B cell (primary cell): ENCODE measurements around the gene SORL1. TPM values are rescaled to one million over a fixed set of nuclear protein-coding genes. Genes with fewer than 3 reads are reported as not detected.

ENCODE experiments used
- ATAC-seq: fragments of 200-7000 bp; cut with Tn5 transposase; one replicate; pipeline ENCODE4 v1.10.0; 2021; ENCODE audit warnings: low read depth, mild to moderate bottlenecking, moderate number of reproducible peaks, moderate library complexity
- CTCF ChIA-PET: fragments of 350-600 bp; sonication (Branson Sonifier 250); formaldehyde crosslinking; loops from one replicate; lab custom pipeline; 2021; ENCODE audit warnings: antibody characterized with exemption, inconsistent platforms; lab: Charles Lee
- POLR2A ChIA-PET: fragments of 350-600 bp; sonication (Branson Sonifier 250); formaldehyde crosslinking; loops from one replicate; lab custom pipeline; 2021; ENCODE audit warnings: antibody characterized with exemption; lab: Charles Lee
- DNase-seq: peaks from one replicate; pipeline ENCODE4 v3.0.0; 2013
- H2AFZ ChIP-seq: 2 replicates; pipeline ENCODE4 v1.6.1; 2012; ENCODE audit warnings: mild to moderate bottlenecking, low read depth, low read length; ENCODE audit not compliant: insufficient read depth, poor library complexity, severe bottlenecking
- H3K27ac ChIP-seq, 2 donors: 1 replicate in 1 of 2; 2 replicates in 1 of 2; pipeline ENCODE4 v1.5.1; 2012 to 2013; ENCODE audit warnings: low read length in 2 of 2, mild to moderate bottlenecking in 2 of 2, moderate library complexity in 1 of 2
- H3K27me3 ChIP-seq, 4 experiments: fragments of 200-600 bp in 1 of 4; sonication (generic) in 1 of 4; replicated peaks in 1 of 4; 1 replicate in 2 of 4; 2 replicates in 2 of 4; pipeline versions ENCODE4 v1.6.1 to v1.7.0; 2013 to 2016; ENCODE audit warnings: low read length in 3 of 4, mild to moderate bottlenecking in 2 of 4, mixed read lengths in 1 of 4, moderate library complexity in 1 of 4; ENCODE audit not compliant: insufficient read depth in 4 of 4, control insufficient read depth in 3 of 4; ENCODE audit errors: control extremely low read depth in 1 of 4
- H3K36me3 ChIP-seq, 2 experiments: replicated peaks in 1 of 2; 1 replicate in 1 of 2; 2 replicates in 1 of 2; pipeline versions ENCODE4 v1.6.1 to v1.7.1; 2013; ENCODE audit warnings: low read length in 1 of 2; ENCODE audit not compliant: insufficient read depth in 2 of 2, control insufficient read depth in 1 of 2; ENCODE audit errors: control extremely low read depth in 1 of 2, extremely low read depth in 1 of 2
- H3K4me1 ChIP-seq, 2 donors: fragments of 200-600 bp in 1 of 2; sonication (generic) in 1 of 2; 1 replicate in 1 of 2; 2 replicates in 1 of 2; pipeline versions ENCODE4 v1.5.1 to v1.6.1; 2013 to 2017; ENCODE audit warnings: low read length in 2 of 2; ENCODE audit not compliant: control insufficient read depth in 2 of 2, insufficient read depth in 2 of 2
- H3K4me2 ChIP-seq: replicated peaks from 2 replicates; pipeline ENCODE3; 2012; ENCODE audit warnings: mild to moderate bottlenecking, low read depth, low read length; ENCODE audit not compliant: poor library complexity, severe bottlenecking
- H3K4me3 ChIP-seq, 5 experiments: fragments of 200-600 bp in 1 of 5; sonication (generic) in 1 of 5; 1 replicate in 3 of 5; 2 replicates in 2 of 5; pipeline versions ENCODE4 v1.5.1 to v1.7.0; 2011 to 2016; ENCODE audit warnings: low read length in 4 of 5, mild to moderate bottlenecking in 4 of 5, low read depth in 2 of 5, control low read depth in 1 of 5, moderate library complexity in 1 of 5; ENCODE audit not compliant: insufficient read depth in 1 of 5; ENCODE audit errors: control extremely low read depth in 1 of 5, extremely low read depth in 1 of 5
- H3K79me2 ChIP-seq: fragments of 200-600 bp; sonication (generic); one replicate; pipeline ENCODE4 v1.6.0; 2016; ENCODE audit warnings: low read length; ENCODE audit not compliant: control insufficient read depth, insufficient read depth
- H3K9ac ChIP-seq: fragments of 200-600 bp; sonication (generic); 2 replicates; pipeline ENCODE4 v1.6.1; 2017; ENCODE audit warnings: mild to moderate bottlenecking, low read length, moderate library complexity
- H3K9me3 ChIP-seq, 3 donors: one replicate each; pipeline versions ENCODE4 v1.6.1 to v1.7.1; 2013; ENCODE audit warnings: low read length in 2 of 3; ENCODE audit not compliant: control insufficient read depth in 2 of 3, insufficient read depth in 1 of 3; ENCODE audit errors: control extremely low read depth in 1 of 3
- H4K20me1 ChIP-seq: 2 replicates; pipeline ENCODE4 v1.6.0; 2012; ENCODE audit warnings: mild to moderate bottlenecking, low read length; ENCODE audit not compliant: insufficient read depth, control insufficient read depth, poor library complexity, severe bottlenecking
- H3K27ac Mint-ChIP-seq: one replicate; pipeline ENCODE4 v1.8.0; 2021; ENCODE audit warnings: mixed read lengths
- H3K27me3 Mint-ChIP-seq: one replicate; pipeline ENCODE4 v1.8.0; 2021; ENCODE audit warnings: mixed read lengths
- H3K4me1 Mint-ChIP-seq: one replicate; pipeline ENCODE4 v1.8.0; 2021; ENCODE audit warnings: mixed read lengths
- H3K4me3 Mint-ChIP-seq: one replicate; pipeline ENCODE4 v1.8.0; 2021; ENCODE audit warnings: mixed read lengths
- H3K9me3 Mint-ChIP-seq: one replicate; pipeline ENCODE4 v1.8.0; 2022; ENCODE audit warnings: mixed read lengths; ENCODE audit not compliant: insufficient read depth
- EZH2 ChIP-seq: IDR thresholded peaks from 2 replicates; pipeline ENCODE4 v1.6.1; 2012; ENCODE audit warnings: borderline replicate concordance, low read depth, mild to moderate bottlenecking, moderate library complexity, low read length; ENCODE audit not compliant: insufficient read depth, poor library complexity, severe bottlenecking
- WGBS: methylation state at CpG from one replicate; pipeline ENCODE4 v1.1.5; 2013; ENCODE audit warnings: missing lambda C conversion rate; ENCODE audit not compliant: insufficient coverage; 5-methylcytosine and 5-hydroxymethylcytosine counted together
- intact Hi-C: fragments of 100-400 bp; cut with micrococcal nuclease; formaldehyde crosslinking; loops from one replicate; pipeline ENCODE4 v1.10.0; 2022
- polyA plus RNA-seq: library from polyadenylated mRNA; depleted of rRNA; stranded (reverse); fragments of >200 nt; gene quantifications from 2 replicates; pipeline ENCODE4 v1.2.3, GENCODE V29; 2012
- total RNA-seq, 2 donors: library from RNA; stranded (reverse); fragments of 120-200 nt in 1 of 2; gene quantifications; 1 replicate in 1 of 2; 2 replicates in 1 of 2; pipeline versions ENCODE4 v1.2.3 to v1.2.4, GENCODE V29; 2013 to 2022
- TF ChIP-seq, protein P1 (sequence below): fragments of 200-600 bp; IDR thresholded peaks from one replicate; pipeline ENCODE4 v1.8.0; 2022; ENCODE audit warnings: antibody characterized with exemption, mild to moderate bottlenecking

SORL1 gene
- total and polyA plus RNA-seq, 2 donors (not counting 1 experiment from before 2014, with no cell fraction given): 13.0 to 396 TPM

DNA sequence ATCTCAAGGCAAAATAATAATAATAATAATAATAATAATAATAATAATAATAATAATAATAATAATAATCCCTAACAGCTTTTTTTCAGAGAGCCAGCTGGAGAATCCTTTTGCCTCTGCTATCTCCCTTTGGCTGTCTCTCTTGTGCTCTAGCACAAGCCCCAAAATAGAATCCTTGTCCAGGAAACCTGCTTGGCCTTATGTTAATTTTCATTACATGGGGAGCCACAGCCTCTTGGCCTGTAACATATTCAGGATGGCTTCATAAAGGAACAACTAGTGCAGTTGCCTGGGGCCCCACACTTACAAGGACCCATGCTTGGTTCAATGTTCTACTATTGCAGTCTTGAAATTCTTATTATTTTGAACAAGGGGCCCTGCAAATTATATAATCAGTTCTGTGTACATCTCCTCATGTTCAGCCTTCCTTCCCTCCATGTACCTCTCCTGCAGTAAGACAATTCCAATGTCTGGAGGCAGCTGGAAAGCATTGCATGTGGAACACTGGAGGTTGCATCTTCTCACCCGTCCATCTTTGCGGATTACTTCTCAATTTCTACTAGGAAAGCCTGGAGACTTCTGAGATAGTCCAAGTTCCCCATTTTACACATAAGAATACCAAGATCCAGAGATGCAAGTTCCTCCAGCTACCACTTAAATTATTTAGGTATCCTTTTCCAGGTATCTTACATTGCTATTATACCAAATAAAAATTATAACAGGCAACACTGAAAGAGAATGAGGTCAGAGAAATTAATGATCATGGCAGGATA lies 37.8 kb upstream of the SORL1 start:
- H3K4me3 Mint-ChIP-seq: no peak overlapping the region
- no peak overlapping the region for H3K4me2 ChIP-seq
- POLR2A ChIA-PET: interaction anchor here (0.6 kb wide), 1 partner anchor 15 kb away, joined by 3 read pairs; no protein-coding TSS in a partner anchor
- no peak for TF ChIP-seq EZH2
- TF ChIP-seq, protein P1, sequence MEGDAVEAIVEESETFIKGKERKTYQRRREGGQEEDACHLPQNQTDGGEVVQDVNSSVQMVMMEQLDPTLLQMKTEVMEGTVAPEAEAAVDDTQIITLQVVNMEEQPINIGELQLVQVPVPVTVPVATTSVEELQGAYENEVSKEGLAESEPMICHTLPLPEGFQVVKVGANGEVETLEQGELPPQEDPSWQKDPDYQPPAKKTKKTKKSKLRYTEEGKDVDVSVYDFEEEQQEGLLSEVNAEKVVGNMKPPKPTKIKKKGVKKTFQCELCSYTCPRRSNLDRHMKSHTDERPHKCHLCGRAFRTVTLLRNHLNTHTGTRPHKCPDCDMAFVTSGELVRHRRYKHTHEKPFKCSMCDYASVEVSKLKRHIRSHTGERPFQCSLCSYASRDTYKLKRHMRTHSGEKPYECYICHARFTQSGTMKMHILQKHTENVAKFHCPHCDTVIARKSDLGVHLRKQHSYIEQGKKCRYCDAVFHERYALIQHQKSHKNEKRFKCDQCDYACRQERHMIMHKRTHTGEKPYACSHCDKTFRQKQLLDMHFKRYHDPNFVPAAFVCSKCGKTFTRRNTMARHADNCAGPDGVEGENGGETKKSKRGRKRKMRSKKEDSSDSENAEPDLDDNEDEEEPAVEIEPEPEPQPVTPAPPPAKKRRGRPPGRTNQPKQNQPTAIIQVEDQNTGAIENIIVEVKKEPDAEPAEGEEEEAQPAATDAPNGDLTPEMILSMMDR: no peak
- H3K27ac ChIP-seq: no peak overlapping the region
- no peak overlapping the region for H3K27ac Mint-ChIP-seq
- H3K79me2 ChIP-seq: no peaks in the 10 kb centered on the region
- peaks cover 24% of the 10 kb centered on the region for H3K4me1 Mint-ChIP-seq
- no peak overlapping the region for H3K4me3 ChIP-seq
- intact Hi-C loops: no loop called here
- H3K9ac ChIP-seq: no peak overlapping the region
- peaks cover 20 to 24% of the 10 kb centered on the region in 2 donors for H3K4me1 ChIP-seq
- 100% methylated on average over 2 of the region's 2 CpGs for WGBS
- DNase-seq: no peak
- no peaks in the 10 kb centered on the region for H3K27me3 ChIP-seq
- CTCF ChIA-PET: interaction anchor here (0.7 to 1.9 kb wide), 5 partner anchors 9 to 78 kb away, joined by 3 to 4 read pairs (median 3); no protein-coding TSS in a partner anchor
- no peaks in the 10 kb centered on the region for H3K9me3 Mint-ChIP-seq
- no peaks in the 10 kb centered on the region for H3K36me3 ChIP-seq
- peaks cover 0 to 5% (median 0%) of the 10 kb centered on the region in 3 donors for H3K9me3 ChIP-seq
- ATAC-seq: no peak
- no peaks in the 10 kb centered on the region for H3K27me3 Mint-ChIP-seq
- no peaks in the 10 kb centered on the region for H4K20me1 ChIP-seq
- no peak overlapping the region for H2AFZ ChIP-seq

DNA sequence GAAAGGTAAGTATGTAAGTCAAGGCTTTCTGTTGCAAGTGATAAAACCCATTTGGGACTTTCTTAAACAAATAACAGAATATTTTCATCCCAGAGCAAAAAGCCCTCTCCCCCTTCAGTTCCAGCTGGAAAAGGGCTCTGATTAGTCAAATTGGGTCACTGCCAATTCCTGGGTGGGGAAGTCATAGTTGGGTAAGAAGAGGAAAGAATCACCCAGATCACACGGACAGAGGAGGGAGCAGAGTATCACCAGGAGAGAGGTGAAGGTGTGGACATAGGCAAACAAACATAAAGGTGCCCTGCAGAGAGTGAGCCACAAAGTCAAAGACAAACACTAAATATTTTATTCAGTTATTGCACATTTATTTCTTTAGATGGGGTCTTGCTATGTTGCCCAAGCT lies 36.3 kb upstream of the SORL1 start:
- CTCF ChIA-PET: interaction anchor here (1.4 to 1.9 kb wide), 2 partner anchors 10 to 79 kb away, joined by 3 to 4 read pairs; no protein-coding TSS in a partner anchor
- Histone ChIP-seq H3K27me3 (no peaks in the 10 kb centered on the region), H3K27ac (no peak overlapping the region), H3K9me3 (peaks cover 0 to 5% (median 0%) of the 10 kb centered on the region in 3 donors), H3K79me2 (no peaks in the 10 kb centered on the region), H2AFZ (no peak overlapping the region), H3K36me3 (no peaks in the 10 kb centered on the region), H3K4me1 (peaks cover 20 to 24% of the 10 kb centered on the region in 2 donors), H3K9ac (no peak overlapping the region), H3K4me2 (no peak overlapping the region), H4K20me1 (no peaks in the 10 kb centered on the region), H3K4me3 (no peak overlapping the region)
- Mint-ChIP-seq H3K27ac (no peak overlapping the region), H3K27me3 (no peaks in the 10 kb centered on the region), H3K9me3 (no peaks in the 10 kb centered on the region), H3K4me3 (no peak overlapping the region), H3K4me1 (peaks cover 30% of the 10 kb centered on the region)
- POLR2A ChIA-PET: interaction anchor here (0.6 kb wide), 1 partner anchor 28 kb away, joined by 3 read pairs; no protein-coding TSS in a partner anchor
- TF ChIP-seq EZH2: no peak
- TF ChIP-seq, protein P1: no peak
- no peak for ATAC-seq
- no peak for DNase-seq
- 100% methylated on average over 1 of the region's 1 CpG for WGBS
- intact Hi-C loops: no loop called here
